Measurements from ENCODE around the gene KIF27. TPM values are rescaled to one million over a fixed set of nuclear protein-coding genes. Genes with fewer than 3 reads are reported as not detected.
A peak's percentile ranks its signal among the peaks of the same experiment; 100 is the strongest.
"Not testable (repeated sequence)": the region's sequence is repeated elsewhere in the genome, so short reads cannot be mapped to it uniquely, and the experiment has no call there.

Gene KIF27
- total RNA-seq, 1 donor from 2014 or later = 6.4 TPM

DNA sequence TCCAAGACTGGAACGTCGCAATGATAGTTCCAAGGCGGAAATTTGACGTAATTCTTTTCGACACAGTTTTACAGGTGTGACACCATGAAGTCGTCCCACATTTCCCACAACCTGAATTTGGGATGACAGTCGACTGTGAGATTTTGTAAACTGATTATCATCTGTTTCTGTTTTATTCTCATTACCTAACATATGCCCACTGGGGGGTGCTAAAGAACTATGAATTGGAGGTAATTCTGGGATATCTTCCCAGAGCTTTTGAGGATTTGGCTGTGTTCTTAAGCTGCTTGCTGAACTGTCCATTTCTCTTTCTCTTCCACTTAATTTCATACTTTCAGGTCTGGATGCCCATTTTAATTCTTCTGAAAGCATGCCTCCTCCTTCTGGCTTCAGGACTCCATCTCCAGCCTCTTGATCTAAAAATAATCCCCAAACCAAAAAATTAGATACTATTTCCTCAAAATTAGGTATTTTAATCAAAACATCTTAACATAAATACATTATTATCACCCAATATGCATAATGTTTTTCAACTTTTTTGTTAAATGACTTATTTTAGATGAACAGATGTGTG, 84.1 kb downstream of the KIF27 start:
- H3K27me3 Mint-ChIP-seq (ENCODE audit: unreplicated experiment); H3K9me3 Mint-ChIP-seq (ENCODE audit: unreplicated experiment); H3K4me3 Mint-ChIP-seq (ENCODE audit: unreplicated experiment); DNase-seq (ENCODE audit: extremely low spot score, unreplicated experiment); H3K4me1 Mint-ChIP-seq (ENCODE audit: unreplicated experiment); H3K27ac Mint-ChIP-seq (ENCODE audit: unreplicated experiment); H3K36me3 Mint-ChIP-seq (ENCODE audit: unreplicated experiment): not testable (repeated sequence)
- TF ChIP-seq, protein P1, sequence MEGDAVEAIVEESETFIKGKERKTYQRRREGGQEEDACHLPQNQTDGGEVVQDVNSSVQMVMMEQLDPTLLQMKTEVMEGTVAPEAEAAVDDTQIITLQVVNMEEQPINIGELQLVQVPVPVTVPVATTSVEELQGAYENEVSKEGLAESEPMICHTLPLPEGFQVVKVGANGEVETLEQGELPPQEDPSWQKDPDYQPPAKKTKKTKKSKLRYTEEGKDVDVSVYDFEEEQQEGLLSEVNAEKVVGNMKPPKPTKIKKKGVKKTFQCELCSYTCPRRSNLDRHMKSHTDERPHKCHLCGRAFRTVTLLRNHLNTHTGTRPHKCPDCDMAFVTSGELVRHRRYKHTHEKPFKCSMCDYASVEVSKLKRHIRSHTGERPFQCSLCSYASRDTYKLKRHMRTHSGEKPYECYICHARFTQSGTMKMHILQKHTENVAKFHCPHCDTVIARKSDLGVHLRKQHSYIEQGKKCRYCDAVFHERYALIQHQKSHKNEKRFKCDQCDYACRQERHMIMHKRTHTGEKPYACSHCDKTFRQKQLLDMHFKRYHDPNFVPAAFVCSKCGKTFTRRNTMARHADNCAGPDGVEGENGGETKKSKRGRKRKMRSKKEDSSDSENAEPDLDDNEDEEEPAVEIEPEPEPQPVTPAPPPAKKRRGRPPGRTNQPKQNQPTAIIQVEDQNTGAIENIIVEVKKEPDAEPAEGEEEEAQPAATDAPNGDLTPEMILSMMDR (IDR thresholded peaks at IDR 0.05) = peak; percentile 41

GRCh38 chr9:83830426-83831071, 90.7 kb downstream of the KIF27 start:
- H3K9me3 Mint-ChIP-seq (ENCODE audit: unreplicated experiment); H3K4me3 Mint-ChIP-seq (ENCODE audit: unreplicated experiment); DNase-seq (ENCODE audit: extremely low spot score, unreplicated experiment); H3K4me1 Mint-ChIP-seq (ENCODE audit: unreplicated experiment); H3K36me3 Mint-ChIP-seq (ENCODE audit: unreplicated experiment); H3K27ac Mint-ChIP-seq (ENCODE audit: unreplicated experiment): not testable (repeated sequence)
- H3K27me3 Mint-ChIP-seq (ENCODE audit: unreplicated experiment) = peaks cover 17% of the 10 kb centered on the region

DNA sequence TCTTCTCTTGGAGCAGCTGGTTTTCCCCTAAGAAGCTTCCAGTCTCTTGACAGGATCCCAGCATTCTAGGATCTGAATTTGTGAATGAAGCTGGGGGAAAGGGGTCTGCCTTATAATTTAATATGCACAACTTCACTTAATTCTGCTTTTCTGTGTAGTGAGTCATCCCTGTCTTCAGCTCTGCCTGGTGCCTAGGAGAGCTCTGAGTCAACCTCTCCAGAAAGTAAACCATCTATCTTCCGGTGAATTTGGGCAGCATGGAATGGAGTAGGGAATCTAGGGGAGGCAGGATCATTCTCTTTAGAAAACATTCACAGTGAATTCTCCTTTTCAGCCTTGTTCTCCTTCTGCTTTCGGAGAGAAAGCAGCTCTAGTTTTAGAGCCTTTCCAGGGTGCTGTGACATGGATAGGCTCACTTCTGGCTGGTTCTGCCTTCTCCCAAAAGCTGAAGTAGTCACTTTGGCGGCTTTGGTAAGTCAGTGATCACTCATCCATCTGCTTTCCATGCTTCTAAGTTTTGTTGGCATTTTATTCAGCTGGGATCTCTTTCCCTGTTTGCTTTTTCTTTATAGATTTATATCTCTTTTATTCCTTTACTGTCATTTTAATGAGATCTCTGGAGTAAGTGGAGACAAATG, 96.1 kb downstream of the KIF27 start:
- H3K4me3 Mint-ChIP-seq (ENCODE audit: unreplicated experiment); H3K36me3 Mint-ChIP-seq (ENCODE audit: unreplicated experiment); H3K9me3 Mint-ChIP-seq (ENCODE audit: unreplicated experiment); H3K4me1 Mint-ChIP-seq (ENCODE audit: unreplicated experiment); H3K27ac Mint-ChIP-seq (ENCODE audit: unreplicated experiment); DNase-seq (ENCODE audit: extremely low spot score, unreplicated experiment): not testable (repeated sequence)
- H3K27me3 Mint-ChIP-seq (ENCODE audit: unreplicated experiment) = peaks cover 25% of the 10 kb centered on the region

DNA sequence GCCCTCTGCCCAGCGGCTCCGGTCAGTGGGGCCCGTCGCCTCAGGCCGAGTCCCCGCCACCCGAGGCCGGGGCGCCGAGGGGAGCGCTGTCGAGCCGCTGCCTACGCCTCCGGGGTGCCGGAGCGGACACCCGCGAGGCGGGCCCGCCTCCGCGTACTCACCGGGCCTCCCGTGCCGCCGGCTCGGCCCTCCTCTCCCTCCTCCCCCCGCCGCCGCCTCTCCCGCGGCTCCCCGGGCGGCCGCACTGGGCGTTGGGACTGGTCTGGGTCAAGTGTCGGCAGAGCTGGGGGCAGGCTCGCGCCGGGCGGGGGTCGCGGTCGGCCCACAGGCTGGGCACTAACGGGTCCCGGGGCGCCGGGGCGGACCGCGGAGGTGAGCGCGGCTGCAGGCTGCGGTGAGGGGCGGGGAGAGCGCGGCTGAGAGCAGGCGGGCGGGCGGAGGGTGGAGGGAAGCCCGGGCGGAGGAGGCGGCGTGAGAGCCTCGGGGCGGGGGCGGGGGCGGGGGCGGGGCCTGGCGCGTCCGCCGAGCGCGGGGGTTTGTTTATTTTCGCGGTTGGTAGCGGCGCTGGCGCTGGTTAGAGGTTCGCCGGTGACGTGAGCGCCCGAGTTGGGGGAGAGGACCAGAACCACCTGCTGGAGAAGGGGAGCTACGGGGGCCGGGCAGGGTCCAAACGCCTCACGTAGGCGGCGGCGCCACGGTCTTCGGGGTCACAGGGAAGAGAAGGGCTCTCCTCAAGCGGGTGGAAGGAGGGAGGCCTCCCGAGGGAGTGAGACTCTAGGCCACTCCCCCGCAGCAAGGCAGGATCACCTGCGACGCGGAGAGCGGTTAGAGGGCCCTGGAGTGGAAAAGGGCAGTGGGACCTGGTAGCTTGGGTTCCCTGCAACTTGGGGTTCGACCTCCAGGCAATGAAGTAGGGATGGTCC, 103.6 kb downstream of the KIF27 start, which contains the start of gene GKAP1:
GKAP1 (minus strand) TSS at position 414 of the 923 bp plus-strand sequence. CDS start 11,252 bp downstream, outside the sequence.
- not testable (repeated sequence) for H3K27ac Mint-ChIP-seq (ENCODE audit: unreplicated experiment); H3K9me3 Mint-ChIP-seq (ENCODE audit: unreplicated experiment); H3K27me3 Mint-ChIP-seq (ENCODE audit: unreplicated experiment); H3K36me3 Mint-ChIP-seq (ENCODE audit: unreplicated experiment); H3K4me1 Mint-ChIP-seq (ENCODE audit: unreplicated experiment)
- DNase-seq (ENCODE audit: extremely low spot score, unreplicated experiment) = peak; percentile 84
- TF ChIP-seq, protein P1 (IDR thresholded peaks at IDR 0.05) = peak; percentile 25
- H3K4me3 Mint-ChIP-seq (ENCODE audit: unreplicated experiment) = peak within 1 kb of the TSS; percentile 70

DNA sequence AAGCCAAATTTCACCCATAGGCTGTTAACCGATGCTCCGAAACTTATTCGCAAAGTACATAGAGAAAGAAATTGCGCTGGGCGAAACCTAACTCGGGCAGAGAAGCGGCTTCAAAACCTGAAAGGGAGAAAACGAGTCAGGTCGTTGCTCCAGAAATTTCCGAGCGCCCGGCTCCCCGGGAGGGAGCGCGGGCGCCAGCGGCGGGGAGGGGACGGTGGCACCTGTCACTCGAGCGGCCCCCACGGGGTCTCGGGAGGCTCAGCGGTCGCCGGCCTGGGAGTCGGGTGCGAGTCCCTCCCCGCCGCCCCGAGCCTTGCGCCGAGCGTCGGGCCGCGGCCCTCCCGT, 104.2 kb downstream of the KIF27 start:
- not testable (repeated sequence) for H3K4me1 Mint-ChIP-seq (ENCODE audit: unreplicated experiment); H3K36me3 Mint-ChIP-seq (ENCODE audit: unreplicated experiment); H3K27me3 Mint-ChIP-seq (ENCODE audit: unreplicated experiment); DNase-seq (ENCODE audit: extremely low spot score, unreplicated experiment); H3K27ac Mint-ChIP-seq (ENCODE audit: unreplicated experiment); H3K9me3 Mint-ChIP-seq (ENCODE audit: unreplicated experiment)
- H3K4me3 Mint-ChIP-seq (ENCODE audit: unreplicated experiment) = peak overlapping the region; percentile 70

DNA sequence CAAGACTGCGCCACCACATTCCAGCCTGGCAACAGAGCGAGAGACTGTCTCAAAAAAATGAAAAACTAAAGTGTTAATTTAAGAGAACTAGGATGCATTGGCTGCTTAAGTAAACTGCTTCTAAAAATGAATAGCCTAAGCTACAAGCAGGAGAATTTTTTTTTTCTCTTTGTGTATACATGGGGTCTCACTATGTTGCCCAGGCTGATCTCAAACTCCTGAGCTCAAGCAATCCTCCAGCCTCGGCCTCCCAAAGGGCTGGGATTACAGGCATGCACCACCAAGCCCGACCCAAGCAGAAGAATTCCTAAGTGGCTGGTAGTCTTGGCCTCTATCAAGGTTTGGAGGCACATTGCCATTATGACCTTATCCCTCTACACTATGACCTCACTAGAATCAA, 106.1 kb downstream of the KIF27 start:
- not testable (repeated sequence) for H3K4me1 Mint-ChIP-seq (ENCODE audit: unreplicated experiment); H3K27ac Mint-ChIP-seq (ENCODE audit: unreplicated experiment); H3K4me3 Mint-ChIP-seq (ENCODE audit: unreplicated experiment); H3K27me3 Mint-ChIP-seq (ENCODE audit: unreplicated experiment); H3K36me3 Mint-ChIP-seq (ENCODE audit: unreplicated experiment); H3K9me3 Mint-ChIP-seq (ENCODE audit: unreplicated experiment); DNase-seq (ENCODE audit: extremely low spot score, unreplicated experiment)

- H3K27ac Mint-ChIP-seq (ENCODE audit: unreplicated experiment); H3K4me1 Mint-ChIP-seq (ENCODE audit: unreplicated experiment): not testable (repeated sequence)
Measured at GRCh38 chr9:83809213-83809612, 112.0 kb downstream of the KIF27 start.

GRCh38 chr9:83804454-83804853, 116.8 kb downstream of the KIF27 start:
- H3K27me3 Mint-ChIP-seq (ENCODE audit: unreplicated experiment); DNase-seq (ENCODE audit: extremely low spot score, unreplicated experiment); H3K9me3 Mint-ChIP-seq (ENCODE audit: unreplicated experiment); H3K27ac Mint-ChIP-seq (ENCODE audit: unreplicated experiment); H3K4me3 Mint-ChIP-seq (ENCODE audit: unreplicated experiment); H3K4me1 Mint-ChIP-seq (ENCODE audit: unreplicated experiment); H3K36me3 Mint-ChIP-seq (ENCODE audit: unreplicated experiment): not testable (repeated sequence)

More at GRCh38 chr9:83809213-83809612, 112.0 kb downstream of the KIF27 start:
- H3K36me3 Mint-ChIP-seq (ENCODE audit: unreplicated experiment); H3K4me3 Mint-ChIP-seq (ENCODE audit: unreplicated experiment); DNase-seq (ENCODE audit: extremely low spot score, unreplicated experiment); H3K27me3 Mint-ChIP-seq (ENCODE audit: unreplicated experiment); H3K9me3 Mint-ChIP-seq (ENCODE audit: unreplicated experiment): not testable (repeated sequence)

DNA sequence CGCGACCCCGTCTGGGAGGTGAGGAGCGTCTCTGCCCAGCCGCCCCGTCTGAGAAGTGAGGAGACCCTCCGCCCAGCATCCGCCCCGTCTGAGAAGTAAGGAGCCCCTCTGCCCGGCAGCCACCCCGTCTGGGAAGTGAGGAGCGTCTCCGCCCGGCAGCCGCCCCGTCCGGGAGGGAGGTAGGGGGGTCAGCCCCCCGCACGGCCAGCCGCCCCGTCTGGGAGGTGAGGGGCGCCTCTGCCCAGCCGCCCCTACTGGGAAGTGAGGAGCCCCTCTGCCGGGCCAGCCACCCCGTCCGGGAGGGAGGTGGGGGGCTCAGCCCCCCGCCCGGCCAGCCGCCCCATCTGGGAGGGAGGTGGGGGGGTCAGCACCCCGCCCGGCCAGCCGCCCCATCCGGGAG, 117.3 kb downstream of the KIF27 start:
- not testable (repeated sequence) for H3K36me3 Mint-ChIP-seq (ENCODE audit: unreplicated experiment); H3K4me3 Mint-ChIP-seq (ENCODE audit: unreplicated experiment); H3K27ac Mint-ChIP-seq (ENCODE audit: unreplicated experiment); H3K4me1 Mint-ChIP-seq (ENCODE audit: unreplicated experiment); H3K27me3 Mint-ChIP-seq (ENCODE audit: unreplicated experiment); H3K9me3 Mint-ChIP-seq (ENCODE audit: unreplicated experiment); DNase-seq (ENCODE audit: extremely low spot score, unreplicated experiment)

All from osteocyte (in vitro differentiated cells).